ENCODE measurements around the gene FARP2.
"Not testable (repeated sequence)": the region's sequence is repeated elsewhere in the genome, so short reads cannot be mapped to it uniquely, and the experiment has no call there.

Gene FARP2

DNA sequence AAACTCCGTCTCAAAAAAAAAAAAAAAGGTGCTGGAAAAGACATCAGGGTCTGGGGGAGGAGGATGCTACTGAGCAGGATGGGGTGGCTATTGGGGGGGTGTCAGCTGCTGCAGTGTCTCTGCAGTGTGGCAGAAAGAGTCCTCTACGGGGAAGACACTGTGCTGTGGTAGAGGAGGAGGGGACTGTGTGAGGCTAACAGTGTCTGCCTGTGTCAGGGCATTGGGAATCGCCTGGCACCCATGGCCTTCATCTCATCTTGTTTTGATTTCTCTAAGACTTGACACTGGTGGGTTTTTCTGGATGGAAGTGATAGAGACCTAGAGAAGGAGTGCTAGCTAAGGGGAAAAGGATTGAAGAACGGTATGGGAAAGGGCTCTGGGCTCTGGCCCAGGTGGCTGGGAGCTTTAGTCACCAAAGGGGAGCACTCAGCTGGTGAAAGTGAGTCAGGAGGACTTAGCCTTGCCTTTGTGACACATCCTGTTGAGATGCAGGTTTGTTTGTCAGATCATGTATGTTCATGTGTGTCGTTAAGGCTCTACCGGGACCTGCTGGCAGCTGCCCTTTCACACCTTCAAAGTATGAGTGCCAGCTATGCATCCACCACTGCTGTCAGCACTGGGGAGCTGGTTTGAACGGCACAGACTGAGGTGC is 58.0 kb downstream of the FARP2 start:
- no peak for DNase-seq

DNA sequence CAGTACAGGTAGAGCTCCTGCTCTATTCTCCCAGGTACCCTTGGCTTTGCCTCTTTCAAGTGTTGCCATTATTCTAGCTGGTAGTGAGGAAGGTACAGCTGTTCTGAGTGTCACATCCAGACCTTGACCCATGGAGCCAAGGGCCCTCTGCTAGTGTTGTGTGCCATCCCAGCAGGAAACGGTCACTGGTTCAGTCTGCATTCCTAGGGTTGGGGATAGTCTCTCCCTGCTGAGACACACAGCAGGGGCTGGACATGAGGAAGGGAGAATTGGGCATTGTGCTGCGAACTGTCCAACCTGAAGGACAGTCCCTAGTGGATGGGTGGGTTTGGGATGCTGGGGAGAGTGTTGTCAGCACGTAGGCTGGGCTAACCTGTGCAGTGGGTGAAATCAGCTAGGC is 59.1 kb downstream of the FARP2 start:
- DNase-seq, result no peak

DNA sequence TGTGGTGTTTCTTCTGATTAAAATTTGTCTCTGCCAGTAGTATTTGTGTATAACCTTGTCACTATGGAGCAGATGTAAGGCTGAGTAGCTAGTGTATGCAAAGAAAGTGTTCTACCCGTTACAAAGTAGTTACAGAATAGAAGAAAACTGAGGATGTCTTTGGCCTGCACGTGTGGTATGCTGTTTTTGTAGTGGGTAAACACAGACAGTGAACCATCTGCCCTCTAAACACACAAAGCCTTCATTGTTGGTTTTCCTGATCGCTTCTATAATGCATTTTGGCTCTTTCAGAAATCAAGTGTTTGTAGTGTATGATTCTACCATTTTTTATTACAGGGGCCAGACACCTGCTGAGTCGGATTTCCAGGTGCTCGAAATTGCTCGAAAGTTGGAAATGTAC is 61.5 kb downstream of the FARP2 start:
- DNase-seq, result peak; percentile 79

DNA sequence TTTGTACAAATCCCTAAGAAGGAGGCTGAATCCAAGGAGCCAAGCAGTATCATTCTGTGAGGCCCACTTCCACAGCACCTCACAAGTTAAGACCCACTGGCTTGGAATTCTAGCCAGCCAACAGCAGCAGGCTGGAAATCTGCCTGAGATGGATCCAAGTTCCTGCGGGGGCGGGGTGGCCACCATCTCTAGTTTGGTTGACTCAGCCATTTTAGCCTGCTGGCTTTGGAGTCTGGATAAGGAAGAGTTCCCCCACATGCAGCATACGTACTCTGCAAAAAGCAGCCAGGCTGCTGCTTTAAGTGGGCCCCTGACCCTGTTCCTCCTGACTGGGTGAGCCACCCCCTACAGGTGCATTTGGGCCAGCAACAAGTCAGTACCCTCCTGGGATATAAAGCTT is 65.2 kb downstream of the FARP2 start:
- no peak for DNase-seq

DNA sequence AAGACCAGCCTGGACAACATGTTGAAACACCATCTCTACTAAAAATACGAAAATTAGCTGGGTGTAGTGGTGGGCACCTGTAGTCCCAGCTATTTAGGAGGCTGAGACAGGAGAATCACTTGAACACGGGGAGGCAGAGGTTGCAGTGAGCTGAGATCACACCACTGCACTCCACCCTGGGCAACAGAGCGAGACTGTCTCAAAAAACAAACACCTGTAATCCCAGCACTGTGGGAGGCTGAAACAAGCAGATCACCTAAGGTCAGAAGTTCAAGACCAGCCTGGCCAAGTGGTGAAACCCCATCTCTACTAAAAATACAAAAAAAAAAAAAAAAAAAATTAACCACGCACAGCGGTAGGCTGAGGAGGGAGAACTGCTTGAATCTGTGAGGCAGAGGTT is 65.9 kb downstream of the FARP2 start:
- DNase-seq, result not testable (repeated sequence)

DNA sequence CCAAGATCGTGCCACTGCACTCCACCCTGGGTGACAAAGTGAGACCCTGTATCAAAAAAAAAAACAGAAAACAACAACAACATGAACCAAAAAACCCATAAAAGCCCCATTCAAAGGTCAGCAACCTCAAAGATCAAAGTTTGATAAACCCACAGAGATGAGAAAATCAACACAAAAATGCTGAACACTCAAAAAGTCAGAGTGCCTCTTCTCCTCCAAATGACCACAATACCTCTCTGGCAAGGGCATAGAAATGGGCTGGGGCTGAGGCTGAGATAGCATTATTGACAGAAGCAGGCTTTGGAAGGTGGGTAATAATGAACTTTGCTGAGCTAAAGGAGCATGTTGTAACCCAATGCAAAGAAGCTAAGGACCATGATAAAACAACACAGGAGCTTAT is 66.3 kb downstream of the FARP2 start:
- no peak for DNase-seq

DNA sequence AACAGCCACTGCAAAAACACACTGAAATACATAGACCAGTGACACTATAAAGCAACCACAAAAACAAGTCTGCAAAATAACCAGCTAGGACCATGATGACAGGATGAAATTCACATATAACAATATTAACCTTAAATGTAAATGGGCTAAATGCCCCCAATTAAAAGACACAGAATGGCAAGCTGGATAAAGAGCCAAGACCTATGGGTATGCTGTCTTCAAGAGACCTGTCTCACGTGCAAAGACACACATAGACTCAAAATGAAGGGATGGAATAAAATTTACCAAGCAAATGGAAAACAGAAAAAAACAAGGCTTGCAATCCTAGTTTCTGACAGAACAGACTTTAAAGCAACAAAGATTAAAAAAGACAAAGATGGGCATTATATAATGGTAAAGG is 67.4 kb downstream of the FARP2 start:
- not testable (repeated sequence) for DNase-seq

DNA sequence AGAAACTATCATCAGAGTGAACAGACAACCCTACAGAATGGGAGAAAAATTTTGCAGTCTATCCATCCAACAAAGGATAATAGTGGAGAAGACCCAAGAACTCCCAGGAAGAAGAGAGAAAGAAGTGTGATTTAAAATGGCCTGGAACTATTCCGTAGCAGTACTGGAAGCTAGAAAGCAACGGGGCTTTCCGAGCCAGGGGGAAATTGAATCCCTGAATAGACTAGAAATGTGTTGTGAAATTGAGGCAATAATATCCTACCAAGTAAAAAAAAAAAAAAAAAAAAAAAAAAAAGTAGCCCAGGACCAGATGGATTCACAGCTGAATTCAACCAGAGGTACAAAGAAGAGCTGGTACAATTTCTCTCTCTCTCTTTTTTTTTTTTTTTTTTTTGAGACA is 69.3 kb downstream of the FARP2 start:
- DNase-seq, result no peak

DNA sequence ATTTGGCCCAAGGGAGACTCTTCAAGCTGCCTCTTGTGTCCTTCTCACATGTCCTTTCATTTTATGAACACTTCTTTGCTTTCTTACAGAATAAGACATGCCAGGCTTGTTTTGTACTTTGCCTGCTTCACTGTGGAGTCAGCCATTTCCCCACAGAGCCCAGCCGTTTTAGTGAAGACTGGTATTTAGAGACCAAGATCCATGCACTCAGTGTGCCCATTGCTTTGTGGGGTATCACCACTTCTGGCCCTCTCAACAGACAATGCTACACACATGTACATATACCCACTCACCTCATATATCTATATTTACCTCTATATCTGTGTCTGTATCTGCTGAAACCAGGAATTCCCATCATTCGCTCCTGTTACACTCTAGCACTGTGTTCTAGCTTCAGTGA is 74.1 kb downstream of the FARP2 start:
- no peak for DNase-seq

DNA sequence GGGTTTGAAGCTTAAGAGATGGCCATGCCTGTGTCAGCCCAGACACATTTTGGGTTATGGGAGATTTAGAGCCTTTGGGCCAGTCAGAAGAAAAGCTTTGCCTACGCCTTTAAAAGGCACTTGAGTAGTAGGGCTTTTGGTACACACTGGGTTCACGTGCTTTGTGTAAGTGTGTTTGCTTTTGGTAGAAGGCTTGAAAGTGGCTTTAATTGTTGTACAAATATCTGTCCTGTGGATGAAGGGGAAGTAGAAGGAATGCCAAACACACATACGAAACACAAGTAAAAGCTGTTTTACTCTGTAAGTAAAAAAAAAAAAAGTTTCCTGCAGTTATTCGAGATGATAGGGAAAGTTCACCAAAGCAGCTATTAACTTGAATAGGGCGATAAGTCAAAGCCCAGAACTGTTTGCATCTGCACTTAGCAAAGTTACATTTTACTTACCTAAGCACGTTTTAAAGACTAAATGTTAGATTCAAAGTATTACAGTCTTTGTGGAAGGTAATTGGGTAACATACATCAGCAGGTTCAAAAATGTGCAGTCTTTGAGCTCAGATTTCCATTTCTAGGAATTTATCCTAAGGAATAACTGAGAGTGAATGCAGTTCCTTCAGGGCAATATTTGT is 76.9 kb downstream of the FARP2 start:
- DNase-seq, result peak; percentile 73

DNA sequence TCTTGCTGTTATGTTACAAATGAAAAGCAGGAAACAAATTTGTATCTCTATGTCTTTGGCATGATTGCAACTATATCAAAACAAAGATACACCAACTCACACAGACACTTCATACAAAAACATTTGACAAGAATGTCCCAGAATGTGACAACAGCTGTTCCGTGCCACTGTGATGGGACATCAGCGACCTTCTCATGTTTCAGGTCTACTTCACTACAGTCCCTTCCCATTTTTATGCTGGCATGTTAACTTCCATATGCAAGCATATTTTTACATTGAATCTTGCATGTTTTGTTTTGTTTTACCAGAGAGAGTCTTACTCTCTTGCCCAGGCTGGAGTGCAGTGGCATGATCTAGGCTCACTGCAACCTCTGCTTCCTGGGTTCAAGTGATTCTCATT is 81.1 kb downstream of the FARP2 start:
- DNase-seq, result no peak

DNA sequence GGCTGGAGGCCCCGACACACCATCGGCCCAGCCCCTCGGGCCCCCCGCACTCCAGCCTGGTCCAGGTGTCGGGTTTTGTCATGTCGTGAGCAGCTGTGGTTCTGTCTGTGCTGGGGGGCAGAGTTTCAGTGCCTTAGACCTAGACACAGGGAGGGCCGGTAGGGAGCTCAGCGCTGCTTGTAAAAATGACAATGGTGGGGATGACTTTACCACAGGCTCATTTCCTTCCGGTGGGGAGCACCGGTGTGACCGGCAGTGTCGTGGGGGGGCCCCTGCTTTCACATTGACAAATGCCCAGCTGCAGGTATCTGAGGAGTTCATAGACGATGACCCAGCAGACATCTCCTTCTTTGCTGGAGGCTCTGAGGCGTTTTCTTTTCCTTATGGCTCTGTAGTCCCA is 85.4 kb downstream of the FARP2 start:
- no peak for DNase-seq

DNA sequence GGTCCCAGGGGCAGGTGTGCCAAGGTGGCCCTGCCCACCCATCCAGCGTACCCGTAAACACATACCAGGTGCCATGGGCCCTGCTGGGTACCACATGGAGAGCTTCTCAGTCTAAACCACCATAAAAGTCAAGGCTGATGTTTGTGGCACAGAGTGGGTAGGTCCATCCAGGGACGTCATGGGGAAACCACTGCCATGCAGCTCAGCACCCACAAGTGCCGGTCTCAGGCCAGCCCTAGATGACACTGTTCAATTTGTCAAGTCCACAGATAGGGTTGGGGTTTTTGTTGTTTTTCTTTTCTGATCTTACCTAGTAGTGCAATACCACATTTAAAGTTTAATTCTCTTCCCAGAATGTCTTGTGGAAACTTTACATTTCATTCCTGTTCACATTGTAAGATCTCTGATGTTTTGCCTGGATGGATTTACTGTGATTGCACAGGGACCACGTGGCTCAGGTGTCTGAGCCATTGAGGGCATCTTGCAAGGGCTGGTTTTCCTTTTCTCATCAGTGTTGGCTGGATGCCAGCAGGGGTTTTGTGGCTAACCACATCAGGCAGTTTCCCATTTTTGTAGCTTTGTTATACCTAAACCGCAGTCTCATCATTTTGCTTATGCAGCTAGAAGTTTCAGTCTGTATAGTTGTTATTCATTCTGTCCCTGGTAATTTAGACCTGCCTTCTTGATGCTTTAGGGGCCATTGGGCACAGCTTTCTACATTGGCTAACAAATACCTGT is 87.6 kb downstream of the FARP2 start:
- peak; percentile 11 for DNase-seq

DNA sequence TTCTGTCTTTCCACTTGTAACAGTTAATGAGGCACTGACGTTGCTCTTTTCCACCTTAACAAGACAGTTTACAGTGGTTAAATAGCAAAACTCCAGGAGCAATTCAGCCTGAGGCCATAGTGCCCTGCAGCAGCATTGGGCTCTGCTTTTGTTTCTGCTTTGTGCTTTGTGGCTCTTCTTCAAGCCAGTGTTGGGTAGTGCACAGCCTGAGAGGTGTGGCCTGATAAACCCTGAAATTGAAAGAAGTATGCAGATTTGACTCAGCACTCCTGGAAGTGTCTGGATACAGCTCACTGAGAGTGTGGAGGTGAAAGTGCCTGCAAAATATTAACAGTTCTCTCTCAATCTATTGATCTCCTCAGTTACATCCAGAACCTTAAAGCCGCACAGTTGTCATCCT is 89.3 kb downstream of the FARP2 start:
- no peak for DNase-seq

DNA sequence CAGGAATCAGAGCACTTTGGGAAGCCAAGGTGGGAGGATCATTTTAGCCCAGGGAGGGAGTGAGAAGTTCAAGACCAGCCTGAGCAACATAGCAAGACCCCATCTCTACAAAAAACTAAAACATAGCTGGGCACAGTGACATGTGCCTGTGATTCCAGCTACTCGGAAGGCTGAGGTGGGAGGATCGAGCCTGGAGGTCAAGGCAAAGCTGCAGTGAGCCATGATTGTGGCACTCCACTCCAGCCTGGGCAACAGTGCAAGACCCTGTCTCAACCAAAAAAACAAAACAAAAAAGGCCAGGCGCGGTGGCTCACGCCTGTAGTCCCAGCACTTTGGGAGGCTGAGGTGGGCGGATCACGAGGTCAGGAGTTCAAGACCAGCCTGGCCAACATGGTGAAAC is 94.0 kb downstream of the FARP2 start:
- DNase-seq, result not testable (repeated sequence)

DNA sequence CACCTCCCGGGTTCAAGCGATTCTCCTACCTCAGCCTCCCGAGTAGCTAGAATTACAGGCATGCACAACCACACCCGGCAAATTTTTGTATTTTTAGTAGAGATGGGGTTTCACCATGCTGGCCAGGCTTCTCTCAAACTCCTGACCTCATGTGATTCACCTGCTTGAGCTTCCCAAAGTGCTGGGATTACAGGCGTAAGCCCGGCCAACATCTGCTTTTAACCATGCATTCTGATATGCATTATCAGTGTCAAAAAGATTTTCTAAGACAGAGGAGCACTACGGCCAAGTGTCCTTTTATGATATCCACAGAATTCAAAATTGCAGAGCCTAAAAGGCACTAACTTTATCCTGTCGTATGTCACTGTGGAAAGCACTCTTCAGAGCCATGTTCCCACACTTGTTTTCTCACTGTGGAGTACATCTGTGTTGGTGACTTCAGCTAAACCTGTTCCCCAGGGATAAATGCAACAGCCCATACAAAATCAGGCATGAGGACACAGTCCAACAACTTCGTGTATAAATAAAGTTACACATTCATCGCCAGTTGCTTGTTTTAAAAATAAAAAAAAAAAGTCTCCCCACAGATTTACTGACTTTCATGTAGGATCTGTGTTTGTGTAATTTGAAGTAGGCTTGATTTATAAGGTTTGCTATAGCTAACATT is 95.9 kb downstream of the FARP2 start:
- DNase-seq, result no peak

DNA sequence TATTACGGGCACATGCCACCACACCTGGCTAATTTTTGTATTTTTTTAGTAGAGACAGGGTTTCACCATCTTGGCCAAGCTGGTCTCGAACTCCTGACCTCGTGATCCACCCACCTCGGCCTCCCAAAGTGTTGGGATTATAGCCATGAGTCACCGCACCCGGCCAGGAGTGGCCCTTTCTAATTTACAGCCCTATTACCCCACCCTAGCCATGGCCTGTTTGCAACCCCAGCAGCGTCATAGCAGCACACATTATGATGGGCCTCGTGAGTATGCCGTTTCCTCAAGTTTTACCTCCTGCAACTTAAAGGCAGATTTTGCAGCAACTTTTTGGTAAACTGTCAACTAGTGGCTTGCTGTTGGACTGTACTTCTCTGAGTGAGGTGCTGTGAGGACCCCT is 97.8 kb downstream of the FARP2 start:
- DNase-seq, result not testable (repeated sequence)

DNA sequence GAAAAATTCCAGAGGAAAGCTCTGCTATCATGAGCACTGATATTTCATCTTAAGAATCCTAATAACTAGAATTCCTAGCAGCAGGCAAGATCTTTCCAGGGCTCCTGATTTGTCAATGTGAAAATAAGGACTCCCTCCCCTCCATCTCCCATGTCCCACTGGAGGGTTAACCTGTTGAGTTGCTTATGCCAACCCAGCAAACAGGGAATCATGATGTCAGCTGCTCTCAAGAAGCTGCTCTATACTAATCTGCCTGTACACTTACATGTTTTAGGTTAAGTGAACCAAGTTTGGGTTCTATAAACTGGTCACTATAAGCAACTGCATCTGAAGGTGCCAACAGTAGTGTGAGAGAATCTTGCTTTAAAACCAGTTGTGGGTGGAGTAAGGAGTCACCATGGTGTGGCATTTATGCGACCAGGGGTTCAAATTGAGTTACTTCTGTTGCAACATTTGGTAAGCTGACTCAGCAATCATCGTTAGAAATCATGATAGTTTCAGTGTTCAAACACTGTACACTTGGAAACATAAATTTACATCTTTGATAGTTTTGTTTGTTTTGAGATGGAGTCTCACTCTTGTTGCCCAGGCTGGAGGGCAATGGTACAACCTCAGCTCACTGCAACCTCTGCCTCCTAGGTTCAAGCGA is 98.9 kb downstream of the FARP2 start:
- no peak for DNase-seq

DNA sequence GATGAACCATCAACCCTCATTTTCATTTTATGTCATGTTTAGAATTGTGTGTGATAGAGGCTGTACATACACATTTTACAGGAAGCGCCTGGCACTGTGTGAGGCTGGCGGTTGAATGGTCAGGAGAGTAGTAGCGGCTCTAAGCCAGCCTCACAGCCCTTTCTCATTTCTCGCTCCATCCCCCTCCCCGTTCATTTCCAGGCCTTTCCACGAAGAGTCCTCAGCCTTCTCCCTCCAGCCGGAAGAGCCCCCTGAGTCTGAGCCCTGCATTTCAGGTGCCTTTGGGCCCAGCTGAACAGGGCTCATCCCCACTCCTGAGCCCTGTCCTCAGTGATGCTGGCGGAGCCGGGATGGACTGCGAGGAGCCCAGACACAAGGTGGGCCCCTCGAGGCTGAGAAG is 100.5 kb downstream of the FARP2 start:
- DNase-seq, result no peak

DNA sequence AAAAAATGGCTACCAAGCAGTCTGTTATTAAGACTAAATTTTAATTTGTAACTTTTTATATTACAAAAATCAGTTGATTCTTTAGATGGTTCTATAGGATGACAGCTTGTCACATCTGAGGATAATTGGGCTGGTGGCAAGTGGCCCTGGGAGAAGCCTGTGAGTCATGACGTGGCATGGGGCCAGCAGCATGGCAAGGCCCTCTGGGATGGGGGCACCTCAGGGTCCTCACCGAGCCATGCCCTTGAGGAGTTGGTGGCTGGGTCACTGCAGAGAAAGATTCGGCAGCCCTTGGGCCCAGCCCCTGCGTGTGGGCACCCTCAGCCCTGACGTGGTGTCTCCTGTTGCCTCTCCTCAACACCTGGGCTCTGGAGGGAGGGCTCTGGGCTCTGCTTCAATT is 102.6 kb downstream of the FARP2 start:
- no peak for DNase-seq

DNA sequence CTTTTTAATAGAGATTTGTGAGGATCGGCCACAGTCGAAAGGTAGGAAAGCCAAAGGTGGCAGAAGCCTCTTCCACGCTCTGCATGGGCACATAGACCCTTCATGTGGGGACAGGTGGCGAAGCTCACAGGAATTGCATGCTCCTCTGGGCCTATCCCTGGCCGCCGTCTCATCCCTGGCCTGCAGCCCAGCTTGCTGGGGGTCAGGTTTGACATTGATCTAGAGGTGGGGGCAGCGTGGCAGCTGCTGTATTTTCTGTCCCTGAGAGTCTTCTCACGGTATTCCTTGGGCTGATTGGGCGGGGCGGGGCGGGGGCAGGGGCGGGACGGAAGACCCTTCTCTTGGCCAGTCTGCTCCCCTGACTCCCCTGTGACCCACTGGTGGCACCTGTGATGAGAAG is 103.4 kb downstream of the FARP2 start:
- DNase-seq, result no peak

DNA sequence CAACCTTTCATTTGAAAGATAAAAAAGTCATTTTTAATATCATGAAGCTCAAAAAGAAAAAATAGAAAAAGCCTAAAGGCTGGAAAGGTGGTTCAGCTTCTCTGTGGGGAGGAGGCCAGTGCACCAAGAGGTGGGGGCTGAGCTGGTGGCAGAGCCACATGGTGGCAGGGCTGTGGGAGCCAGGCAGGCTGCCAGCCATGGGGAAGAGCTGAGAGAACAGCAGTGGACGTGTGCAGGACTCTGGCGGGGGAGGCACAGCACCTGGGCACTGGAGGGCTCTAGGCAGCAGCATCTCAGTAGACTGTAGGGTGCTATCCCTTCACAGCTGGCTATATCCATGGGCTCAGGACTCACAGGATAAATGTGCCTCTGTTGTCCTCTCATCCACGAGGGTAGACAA is 104.5 kb downstream of the FARP2 start:
- DNase-seq, result no peak

Measured in NCI-H69 (cell line).